OCI-LY3 (cell line): ENCODE results near the gene PREP.

Experiments used
- CTCF ChIP-seq: fragments of 200-600, 300-600 bp; sonication (generic); IDR thresholded peaks from 2 replicates; pipeline ENCODE4 v1.5.1; 2014; ENCODE audit warnings: antibody characterized with exemption, low read length, low read depth
- EZH2phosphoT487 ChIP-seq: fragments of 200-600 bp; shearing (Covaris generic); IDR thresholded peaks from 2 replicates; pipeline ENCODE4 v1.6.1; 2018; ENCODE audit warnings: antibody characterized with exemption, mixed run types, low read depth

GRCh38 chr6:105336986-105337385 is 65.9 kb downstream of the PREP start:
- TF ChIP-seq CTCF (no peak), EZH2phosphoT487 (no peak)
